Fibroblast of skin of back (primary cell): Measurements from ENCODE around the gene ZNF808.
"Not testable (repeated sequence)": the region's sequence is repeated elsewhere in the genome, so short reads cannot be mapped to it uniquely, and the experiment has no call there.

Source experiments
- DNase-seq: peaks from one replicate; pipeline ENCODE4 v3.0.0-alpha.2; 2013

The ZNF808 gene

DNA sequence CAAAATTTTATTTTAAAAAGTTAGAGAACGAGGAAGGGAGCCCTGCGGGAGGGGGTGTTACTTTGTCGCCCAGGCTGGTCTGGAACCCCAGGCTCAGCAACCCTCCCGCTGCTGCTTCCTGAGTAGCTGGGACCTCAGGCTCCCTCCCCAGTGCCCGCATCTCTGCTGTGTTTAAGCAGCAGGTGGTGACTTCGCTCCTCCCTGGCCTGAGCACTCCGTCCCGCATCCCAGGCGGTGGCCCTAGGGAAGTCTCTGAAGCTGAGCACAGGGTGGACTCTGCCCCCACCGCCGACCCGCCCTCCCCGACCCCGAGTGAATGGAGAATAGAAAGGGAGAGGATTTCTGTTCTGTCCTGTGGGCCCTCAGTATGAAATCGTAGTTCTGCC lies 73.2 kb downstream of the ZNF808 start:
- DNase-seq: no peak

GRCh38 chr19:52601025-52601973 lies 73.8 kb downstream of the ZNF808 start:
- peak; percentile 91 for DNase-seq

DNA sequence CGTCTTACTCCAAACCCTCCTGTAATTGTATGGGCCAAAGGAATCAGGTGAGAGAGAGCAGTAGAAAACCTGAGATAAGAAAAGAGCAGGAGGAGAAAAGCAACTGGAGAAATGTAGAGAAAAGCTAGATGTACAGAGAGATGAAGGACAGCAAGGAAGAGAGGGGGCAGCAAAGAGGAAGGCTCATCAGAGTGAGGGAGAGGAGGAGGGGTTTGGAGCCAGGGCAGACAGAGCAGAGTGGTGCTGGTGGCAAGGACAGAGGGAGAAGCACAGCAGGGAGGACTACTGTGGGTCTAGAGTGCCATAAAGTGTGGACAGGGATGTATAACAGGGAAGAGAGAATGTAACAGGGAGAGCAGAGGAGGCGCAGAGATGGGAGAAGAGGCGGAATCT lies 74.5 kb downstream of the ZNF808 start:
- not testable (repeated sequence) for DNase-seq

DNA sequence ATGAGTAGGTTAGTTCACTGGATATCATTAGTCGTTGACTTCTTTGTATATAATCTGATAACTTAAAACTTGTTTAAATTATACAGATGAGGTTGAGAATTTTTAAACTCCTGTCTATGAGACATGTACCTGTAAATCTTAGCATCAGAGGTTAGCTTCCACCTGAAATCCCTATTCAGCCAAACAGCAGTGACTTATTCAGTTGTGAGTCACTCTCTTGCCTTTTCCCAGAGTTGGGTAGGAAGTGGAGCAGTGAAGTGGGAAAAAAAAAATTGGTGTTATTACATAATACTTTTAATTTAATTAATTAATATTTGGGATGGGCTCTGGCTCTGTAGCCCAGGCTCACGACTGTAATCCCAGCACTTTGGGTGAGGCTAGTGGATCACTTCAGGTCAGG lies 75.5 kb downstream of the ZNF808 start:
- DNase-seq: no peak

DNA sequence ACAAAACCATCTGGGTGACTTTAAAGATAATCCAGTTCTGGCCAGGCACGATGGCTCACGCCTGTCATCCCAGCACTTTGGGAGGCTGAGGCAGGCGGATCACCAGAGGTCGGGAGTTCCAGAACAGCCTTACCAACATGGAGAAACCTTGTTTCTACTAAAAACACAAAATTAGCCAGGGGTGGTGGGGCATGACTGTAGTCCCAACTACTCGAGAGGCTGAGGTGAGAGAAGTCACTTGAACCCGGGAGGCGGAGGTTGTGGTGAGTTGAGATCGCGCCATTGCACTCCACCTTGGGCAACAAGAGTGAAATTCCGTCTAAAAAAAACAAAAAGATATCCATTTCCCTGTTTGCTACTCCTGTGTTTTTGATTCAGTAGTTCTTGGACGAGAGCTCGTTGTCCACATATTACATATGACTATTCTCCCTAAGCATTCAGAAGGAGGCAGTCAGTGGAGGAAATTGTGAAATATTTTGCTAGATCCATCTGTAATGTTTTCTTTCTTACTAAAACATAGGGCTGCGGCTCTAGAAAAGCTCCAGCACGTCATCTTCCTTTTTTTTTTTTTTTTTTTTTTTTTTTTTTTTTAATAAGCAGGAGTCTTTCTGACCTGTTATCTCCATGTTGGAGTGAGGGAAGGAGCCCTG lies 76.2 kb downstream of the ZNF808 start:
- peak; percentile 23 for DNase-seq
